B cell (primary cell): ENCODE measurements around the gene SSU72. TPM values are rescaled to one million over a fixed set of nuclear protein-coding genes. Genes with fewer than 3 reads are reported as not detected.

Experiments used
- ATAC-seq: fragments of 200-7000 bp; cut with Tn5 transposase; one replicate; pipeline ENCODE4 v1.10.0; 2021; ENCODE audit warnings: low read depth, mild to moderate bottlenecking, moderate number of reproducible peaks, moderate library complexity
- CTCF ChIA-PET: fragments of 350-600 bp; sonication (Branson Sonifier 250); formaldehyde crosslinking; loops from one replicate; lab custom pipeline; 2021; ENCODE audit warnings: antibody characterized with exemption, inconsistent platforms; lab: Charles Lee
- POLR2A ChIA-PET: fragments of 350-600 bp; sonication (Branson Sonifier 250); formaldehyde crosslinking; loops from one replicate; lab custom pipeline; 2021; ENCODE audit warnings: antibody characterized with exemption; lab: Charles Lee
- DNase-seq: peaks from one replicate; pipeline ENCODE4 v3.0.0; 2013
- H2AFZ ChIP-seq: 2 replicates; pipeline ENCODE4 v1.6.1; 2012; ENCODE audit warnings: mild to moderate bottlenecking, low read depth, low read length; ENCODE audit not compliant: insufficient read depth, poor library complexity, severe bottlenecking
- H3K27ac ChIP-seq, 2 donors: 1 replicate in 1 of 2; 2 replicates in 1 of 2; pipeline ENCODE4 v1.5.1; 2012 to 2013; ENCODE audit warnings: low read length in 2 of 2, mild to moderate bottlenecking in 2 of 2, moderate library complexity in 1 of 2
- H3K27me3 ChIP-seq, 4 experiments: fragments of 200-600 bp in 1 of 4; sonication (generic) in 1 of 4; replicated peaks in 1 of 4; 1 replicate in 2 of 4; 2 replicates in 2 of 4; pipeline versions ENCODE4 v1.6.1 to v1.7.0; 2013 to 2016; ENCODE audit warnings: low read length in 3 of 4, mild to moderate bottlenecking in 2 of 4, mixed read lengths in 1 of 4, moderate library complexity in 1 of 4; ENCODE audit not compliant: insufficient read depth in 4 of 4, control insufficient read depth in 3 of 4; ENCODE audit errors: control extremely low read depth in 1 of 4
- H3K36me3 ChIP-seq, 2 experiments: replicated peaks in 1 of 2; 1 replicate in 1 of 2; 2 replicates in 1 of 2; pipeline versions ENCODE4 v1.6.1 to v1.7.1; 2013; ENCODE audit warnings: low read length in 1 of 2; ENCODE audit not compliant: insufficient read depth in 2 of 2, control insufficient read depth in 1 of 2; ENCODE audit errors: control extremely low read depth in 1 of 2, extremely low read depth in 1 of 2
- H3K4me1 ChIP-seq, 2 donors: fragments of 200-600 bp in 1 of 2; sonication (generic) in 1 of 2; 1 replicate in 1 of 2; 2 replicates in 1 of 2; pipeline versions ENCODE4 v1.5.1 to v1.6.1; 2013 to 2017; ENCODE audit warnings: low read length in 2 of 2; ENCODE audit not compliant: control insufficient read depth in 2 of 2, insufficient read depth in 2 of 2
- H3K4me2 ChIP-seq: replicated peaks from 2 replicates; pipeline ENCODE3; 2012; ENCODE audit warnings: mild to moderate bottlenecking, low read depth, low read length; ENCODE audit not compliant: poor library complexity, severe bottlenecking
- H3K4me3 ChIP-seq, 5 experiments: fragments of 200-600 bp in 1 of 5; sonication (generic) in 1 of 5; 1 replicate in 3 of 5; 2 replicates in 2 of 5; pipeline versions ENCODE4 v1.5.1 to v1.7.0; 2011 to 2016; ENCODE audit warnings: low read length in 4 of 5, mild to moderate bottlenecking in 4 of 5, low read depth in 2 of 5, control low read depth in 1 of 5, moderate library complexity in 1 of 5; ENCODE audit not compliant: insufficient read depth in 1 of 5; ENCODE audit errors: control extremely low read depth in 1 of 5, extremely low read depth in 1 of 5
- H3K79me2 ChIP-seq: fragments of 200-600 bp; sonication (generic); one replicate; pipeline ENCODE4 v1.6.0; 2016; ENCODE audit warnings: low read length; ENCODE audit not compliant: control insufficient read depth, insufficient read depth
- H3K9ac ChIP-seq: fragments of 200-600 bp; sonication (generic); 2 replicates; pipeline ENCODE4 v1.6.1; 2017; ENCODE audit warnings: mild to moderate bottlenecking, low read length, moderate library complexity
- H3K9me3 ChIP-seq, 3 donors: one replicate each; pipeline versions ENCODE4 v1.6.1 to v1.7.1; 2013; ENCODE audit warnings: low read length in 2 of 3; ENCODE audit not compliant: control insufficient read depth in 2 of 3, insufficient read depth in 1 of 3; ENCODE audit errors: control extremely low read depth in 1 of 3
- H4K20me1 ChIP-seq: 2 replicates; pipeline ENCODE4 v1.6.0; 2012; ENCODE audit warnings: mild to moderate bottlenecking, low read length; ENCODE audit not compliant: insufficient read depth, control insufficient read depth, poor library complexity, severe bottlenecking
- H3K27ac Mint-ChIP-seq: one replicate; pipeline ENCODE4 v1.8.0; 2021; ENCODE audit warnings: mixed read lengths
- H3K27me3 Mint-ChIP-seq: one replicate; pipeline ENCODE4 v1.8.0; 2021; ENCODE audit warnings: mixed read lengths
- H3K4me1 Mint-ChIP-seq: one replicate; pipeline ENCODE4 v1.8.0; 2021; ENCODE audit warnings: mixed read lengths
- H3K4me3 Mint-ChIP-seq: one replicate; pipeline ENCODE4 v1.8.0; 2021; ENCODE audit warnings: mixed read lengths
- H3K9me3 Mint-ChIP-seq: one replicate; pipeline ENCODE4 v1.8.0; 2022; ENCODE audit warnings: mixed read lengths; ENCODE audit not compliant: insufficient read depth
- CTCF ChIP-seq: fragments of 200-600 bp; IDR thresholded peaks from one replicate; pipeline ENCODE4 v1.8.0; 2022; ENCODE audit warnings: antibody characterized with exemption, mild to moderate bottlenecking
- EZH2 ChIP-seq: IDR thresholded peaks from 2 replicates; pipeline ENCODE4 v1.6.1; 2012; ENCODE audit warnings: borderline replicate concordance, low read depth, mild to moderate bottlenecking, moderate library complexity, low read length; ENCODE audit not compliant: insufficient read depth, poor library complexity, severe bottlenecking
- WGBS: methylation state at CpG from one replicate; pipeline ENCODE4 v1.1.5; 2013; ENCODE audit warnings: missing lambda C conversion rate; ENCODE audit not compliant: insufficient coverage; 5-methylcytosine and 5-hydroxymethylcytosine counted together
- intact Hi-C: fragments of 100-400 bp; cut with micrococcal nuclease; formaldehyde crosslinking; loops from one replicate; pipeline ENCODE4 v1.10.0; 2022
- polyA plus RNA-seq: library from polyadenylated mRNA; depleted of rRNA; stranded (reverse); fragments of >200 nt; gene quantifications from 2 replicates; pipeline ENCODE4 v1.2.3, GENCODE V29; 2012
- total RNA-seq, 2 donors: library from RNA; stranded (reverse); fragments of 120-200 nt in 1 of 2; gene quantifications; 1 replicate in 1 of 2; 2 replicates in 1 of 2; pipeline versions ENCODE4 v1.2.3 to v1.2.4, GENCODE V29; 2013 to 2022

Gene SSU72
- total and polyA plus RNA-seq, 2 donors (not counting 1 experiment from before 2014, with no cell fraction given): 86.8 to 112 TPM

DNA sequence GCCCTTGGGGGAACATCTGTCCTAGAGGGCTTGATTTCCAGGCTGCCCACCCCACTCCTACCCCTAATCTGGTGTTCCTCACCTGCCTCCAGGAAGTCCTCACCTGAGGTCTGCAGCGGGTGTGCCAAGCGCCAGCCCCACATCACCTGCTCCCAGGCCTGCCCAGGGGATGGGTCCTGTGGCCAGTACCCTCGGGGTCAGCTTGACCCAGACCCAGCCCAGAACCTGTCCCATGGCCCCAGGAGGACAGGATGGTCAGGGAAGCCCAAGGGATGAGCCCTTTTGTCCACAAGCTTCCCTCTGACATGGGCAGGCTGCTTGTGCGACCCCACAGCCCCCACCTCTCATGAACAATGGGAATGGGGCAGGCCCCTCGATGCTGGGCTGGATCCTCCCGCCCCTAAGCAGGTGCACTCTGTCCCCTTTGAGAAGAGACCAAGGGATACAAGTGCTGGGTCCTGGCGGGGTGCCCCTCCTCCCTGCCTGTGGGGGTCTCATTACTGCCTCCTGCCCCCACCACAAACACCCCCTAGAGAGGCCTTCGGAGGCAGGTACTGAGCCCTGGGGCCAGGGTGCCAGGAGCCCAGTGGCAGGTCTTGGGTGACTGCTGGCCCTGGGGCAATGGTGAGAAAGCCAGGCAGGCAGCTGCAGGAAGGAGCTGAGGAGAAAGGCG is 43.9 kb upstream of the SSU72 start:
- Mint-ChIP-seq H3K4me1 (peaks cover 25% of the 10 kb centered on the region), H3K27ac (no peak overlapping the region), H3K9me3 (no peaks in the 10 kb centered on the region), H3K4me3 (no peak overlapping the region), H3K27me3 (no peaks in the 10 kb centered on the region)
- Histone ChIP-seq H3K27me3 (no peaks in the 10 kb centered on the region), H3K4me3 (no peak overlapping the region), H3K9me3 (no peaks in the 10 kb centered on the region), H4K20me1 (peaks cover 26% of the 10 kb centered on the region), H3K36me3 (peaks cover 0 to 5% of the 10 kb centered on the region in 2 experiments), H3K79me2 (peaks cover 32% of the 10 kb centered on the region), H2AFZ (no peak overlapping the region), H3K9ac (no peak overlapping the region), H3K4me2 (no peak overlapping the region), H3K4me1 (peaks cover 20% of the 10 kb centered on the region in 2 donors), H3K27ac (no peak overlapping the region)
- CTCF ChIA-PET: no interaction called here
- POLR2A ChIA-PET: interaction anchor here (0.6 to 2.0 kb wide), 2 partner anchors 11 to 59 kb away, joined by 4 to 8 read pairs; no protein-coding TSS in a partner anchor
- no peak for ATAC-seq
- TF ChIP-seq EZH2: no peak
- no peak for TF ChIP-seq CTCF
- DNase-seq: no peak
- 100% methylated on average over 4 of the region's 9 CpGs for WGBS
- intact Hi-C loops: no loop called here

GRCh38 chr1:1617925-1618324 is 43.3 kb upstream of the SSU72 start:
- no peak for DNase-seq

More at GRCh38 chr1:1617925-1618324, 43.3 kb upstream of the SSU72 start:
- peak overlapping the region; percentile 85 for H3K4me3 Mint-ChIP-seq
- 98% methylated on average over 6 of the region's 6 CpGs for WGBS
- peaks cover 26% of the 10 kb centered on the region for H4K20me1 ChIP-seq
- H3K27ac ChIP-seq: no peak overlapping the region
- POLR2A ChIA-PET: interaction anchor here (2.0 kb wide), 1 partner anchor 12 kb away, joined by 8 read pairs; no protein-coding TSS in a partner anchor
- H3K4me3 ChIP-seq: no peak overlapping the region
- H3K9ac ChIP-seq: no peak overlapping the region
- CTCF ChIA-PET: no interaction called here
- no peaks in the 10 kb centered on the region for H3K27me3 Mint-ChIP-seq
- intact Hi-C loops: no loop called here
- H3K9me3 ChIP-seq: no peaks in the 10 kb centered on the region
- no peaks in the 10 kb centered on the region for H3K27me3 ChIP-seq
- H3K9me3 Mint-ChIP-seq: no peaks in the 10 kb centered on the region
- H3K4me1 Mint-ChIP-seq: peaks cover 26% of the 10 kb centered on the region
- ATAC-seq: no peak
- H3K27ac Mint-ChIP-seq: peak overlapping the region; percentile 32
- H3K4me1 ChIP-seq: peaks cover 20% of the 10 kb centered on the region in 2 donors
- H2AFZ ChIP-seq: no peak overlapping the region
- H3K79me2 ChIP-seq: peaks cover 33% of the 10 kb centered on the region
- H3K4me2 ChIP-seq: no peak overlapping the region
- peaks cover 0 to 5% of the 10 kb centered on the region in 2 experiments for H3K36me3 ChIP-seq
- TF ChIP-seq CTCF (no peak), EZH2 (no peak)
